NCI-H748 (cell line): Measurements from ENCODE around the gene ARL11.

ENCODE experiments used
- DNase-seq: peaks from one replicate; lab custom pipeline; 2025; ENCODE audit not compliant: unreplicated experiment; lab: John Stamatoyannopoulos, UW

ARL11 gene

DNA sequence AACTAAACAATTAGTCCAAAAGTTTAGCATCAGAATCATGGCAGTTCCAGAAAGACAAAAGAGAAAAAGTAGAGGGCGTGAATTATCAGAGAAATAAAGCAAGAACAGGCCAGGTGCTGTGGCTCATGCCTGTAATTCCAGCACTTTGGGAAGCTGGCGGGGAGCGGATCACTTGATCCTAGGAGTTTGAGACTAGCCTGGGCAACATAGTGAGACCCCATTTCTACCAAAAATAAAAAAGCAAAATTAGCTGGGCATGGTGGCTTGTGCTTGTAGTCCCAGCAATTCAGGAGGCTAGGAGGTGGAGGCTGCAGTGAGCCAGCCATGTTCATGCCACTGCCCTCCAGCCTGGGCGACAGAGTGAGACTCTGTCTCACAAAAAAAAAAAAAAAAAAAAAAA lies 18.4 kb downstream of the ARL11 start:
- DNase-seq, result no peak

DNA sequence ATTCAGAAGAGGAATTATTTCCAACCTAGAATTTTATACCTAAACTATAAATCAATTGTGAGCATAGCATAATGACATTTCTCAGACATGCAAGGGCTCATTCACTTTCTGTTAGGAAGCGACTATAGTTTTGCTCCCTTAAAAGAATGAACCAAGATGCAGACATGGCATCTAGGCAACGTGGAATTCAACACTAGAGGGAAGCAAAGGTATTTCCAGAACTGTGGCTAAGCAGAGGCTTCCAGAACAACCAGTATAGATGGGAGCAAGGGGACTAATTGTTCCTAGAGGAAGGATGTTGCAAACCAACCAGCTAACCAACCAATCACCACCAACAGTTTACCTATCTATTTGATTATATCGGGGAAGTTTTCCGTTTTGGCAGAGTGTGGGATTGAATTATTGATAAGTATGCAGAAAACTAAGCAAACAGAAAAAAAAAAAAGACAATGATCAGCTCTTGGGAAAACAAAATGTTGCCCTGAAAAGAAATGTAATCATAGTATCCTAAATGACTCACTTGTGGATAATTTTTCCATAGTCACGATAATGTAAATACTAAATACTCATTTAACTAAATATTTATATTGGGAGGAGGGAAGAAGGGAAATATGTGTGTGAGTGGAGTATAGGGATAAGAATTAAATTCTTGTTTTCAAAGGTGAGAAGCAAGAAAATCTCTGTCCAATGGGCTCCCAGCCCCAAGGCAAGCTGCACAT lies 21.1 kb downstream of the ARL11 start:
- peak; percentile 7 for DNase-seq

DNA sequence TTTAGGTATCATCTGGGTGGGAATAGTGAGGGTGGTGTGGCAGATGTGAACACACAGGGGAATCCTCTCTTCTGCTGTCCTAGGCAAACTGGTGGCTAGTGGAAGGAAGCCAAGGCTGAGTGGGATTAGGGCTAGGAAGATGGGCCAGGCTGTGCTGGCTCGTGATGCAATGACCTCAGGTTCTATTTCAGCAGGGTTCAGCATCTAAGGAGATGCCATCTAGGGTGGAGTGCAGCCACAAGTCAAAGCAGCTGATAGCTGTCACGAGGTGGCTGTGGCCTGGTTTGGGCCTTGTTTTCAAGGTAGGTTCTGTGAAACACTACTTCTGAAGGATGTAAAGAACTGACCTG lies 21.6 kb downstream of the ARL11 start:
- no peak for DNase-seq

DNA sequence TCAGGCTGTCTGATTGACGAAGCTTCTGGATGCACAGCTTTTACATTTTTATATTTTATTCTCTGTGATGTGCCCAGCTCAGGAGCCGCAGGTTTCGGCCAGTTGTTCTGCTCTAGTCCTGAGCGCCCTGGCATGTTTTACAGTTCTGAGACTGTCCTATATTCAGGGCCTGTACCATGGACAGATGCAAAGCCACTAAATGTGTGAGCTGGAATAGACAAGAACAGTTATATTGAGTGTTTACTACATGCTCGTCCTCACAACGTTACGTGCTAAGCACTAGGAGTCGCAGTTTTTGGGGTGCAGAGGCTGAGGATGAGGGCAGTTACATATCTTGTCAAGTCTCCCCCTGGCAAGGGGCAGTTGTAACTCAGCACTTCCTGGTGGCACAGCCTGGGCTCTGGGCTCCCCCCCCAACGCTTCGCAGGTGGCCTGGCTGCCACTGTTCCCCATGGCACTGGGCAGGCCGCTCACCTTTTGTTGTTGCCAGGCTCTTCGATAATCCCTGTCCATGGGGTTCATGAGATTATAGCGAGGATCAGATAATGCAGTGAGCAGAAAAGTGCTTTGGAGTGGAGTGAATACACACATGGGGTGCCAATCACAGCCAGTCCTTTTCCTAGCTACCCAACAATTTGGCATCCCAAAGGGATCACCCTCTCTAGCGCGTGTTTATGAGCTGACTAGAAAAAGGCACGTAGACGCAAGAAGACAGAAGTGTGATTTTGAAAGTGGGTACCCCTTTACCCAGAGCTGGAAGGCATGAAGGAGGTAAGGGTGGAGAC lies 23.5 kb downstream of the ARL11 start:
- DNase-seq, result no peak

DNA sequence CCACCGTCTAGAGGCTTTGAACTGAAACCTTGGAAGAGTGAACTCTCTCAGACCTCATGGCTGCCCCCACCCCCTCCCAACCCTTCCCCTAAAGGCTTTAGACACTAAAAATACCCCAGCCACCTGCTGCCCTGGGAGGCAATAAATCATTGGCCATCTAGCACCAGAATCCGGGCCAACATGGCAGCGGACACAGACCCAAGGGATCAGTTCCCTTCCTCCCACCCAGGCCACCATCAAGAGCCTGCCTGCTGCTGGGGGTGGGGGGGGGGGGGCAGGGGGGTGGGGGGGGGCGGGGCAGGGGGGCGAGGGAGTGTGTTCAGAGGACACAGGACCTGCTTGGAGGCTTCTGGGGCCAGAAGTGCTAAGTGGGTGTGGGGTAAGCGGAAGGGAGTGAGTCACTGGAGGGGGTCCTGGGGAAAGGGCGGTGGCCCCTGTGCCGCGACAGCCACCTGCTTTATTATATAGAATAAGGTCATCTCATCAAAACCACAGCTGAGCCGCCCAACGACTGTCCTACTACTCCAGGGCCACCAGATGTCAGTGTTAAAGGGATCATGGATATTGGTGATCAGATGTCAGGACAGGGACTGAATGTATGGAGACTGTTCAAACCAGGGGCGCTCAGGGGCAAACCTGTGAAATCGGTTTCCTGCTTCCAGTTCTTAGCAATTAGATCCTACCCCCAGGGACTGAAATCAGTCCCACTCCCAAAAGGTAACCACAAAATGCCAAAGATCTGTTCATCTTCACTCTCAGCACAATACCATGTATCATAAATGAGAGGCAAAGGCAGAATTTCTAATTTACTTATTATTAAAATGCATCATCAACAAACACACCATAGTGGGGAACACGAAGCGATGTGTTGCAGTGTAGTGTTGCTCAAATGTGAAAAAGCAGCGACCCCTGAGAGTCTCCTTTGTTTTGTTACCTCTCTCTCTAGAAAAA lies 24.3 kb downstream of the ARL11 start:
- DNase-seq, result peak; percentile 84

DNA sequence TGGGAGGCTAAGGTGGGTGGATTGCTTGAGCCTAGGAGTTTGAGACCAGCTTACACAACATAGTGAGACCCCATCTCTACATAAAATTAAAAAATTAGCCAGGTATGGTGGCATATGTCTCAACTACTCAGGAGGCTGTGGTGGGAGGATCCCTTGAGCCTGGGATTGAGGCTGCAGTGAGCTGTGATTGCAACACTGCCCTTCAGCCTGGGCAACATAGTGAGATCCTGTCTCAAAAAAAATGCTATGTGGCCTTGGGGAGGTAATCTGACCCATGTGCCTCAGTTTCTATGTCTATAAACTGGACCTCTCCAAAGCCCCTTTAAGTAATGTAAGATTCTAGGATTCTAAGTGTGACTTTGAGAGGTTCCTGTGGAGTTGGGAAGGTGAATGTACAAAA lies 25.2 kb downstream of the ARL11 start:
- DNase-seq, result no peak

DNA sequence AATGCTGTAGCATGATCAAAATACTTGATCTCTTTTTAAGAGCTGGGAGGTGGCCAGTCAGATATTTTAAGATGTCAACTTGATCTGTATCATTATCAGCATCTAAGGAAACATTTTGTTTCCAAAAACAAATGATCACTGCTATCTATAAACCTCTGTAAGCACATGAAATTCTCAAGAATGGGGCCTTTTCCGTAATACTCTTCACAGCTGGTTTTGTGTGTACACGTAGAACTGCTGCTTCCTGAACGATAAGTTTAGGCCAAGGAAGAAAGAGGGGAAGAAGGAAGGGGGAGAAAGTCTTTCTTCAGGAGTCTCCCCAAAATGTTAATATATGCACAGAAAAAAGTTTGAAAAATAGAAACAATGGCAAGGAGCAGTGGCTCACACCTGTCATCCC lies 25.7 kb downstream of the ARL11 start:
- no peak for DNase-seq

DNA sequence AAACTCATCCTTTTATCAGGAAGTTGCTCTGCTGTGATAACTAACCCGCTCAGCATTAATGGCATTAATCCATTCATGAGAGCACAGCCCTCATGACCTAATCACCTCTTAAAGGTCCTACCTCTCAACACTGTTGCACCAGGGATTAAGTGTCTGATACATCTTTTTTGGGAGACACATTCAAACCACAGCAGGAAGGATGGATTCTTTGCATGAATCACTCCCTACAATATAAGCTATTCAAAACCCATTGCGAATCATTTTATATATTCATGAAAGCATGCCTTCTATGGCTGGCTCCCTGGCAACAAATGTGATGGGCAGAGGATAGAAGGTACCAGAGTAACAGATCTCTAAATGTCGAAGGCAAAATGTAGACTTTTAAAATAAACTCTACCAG lies 27.6 kb downstream of the ARL11 start:
- no peak for DNase-seq

DNA sequence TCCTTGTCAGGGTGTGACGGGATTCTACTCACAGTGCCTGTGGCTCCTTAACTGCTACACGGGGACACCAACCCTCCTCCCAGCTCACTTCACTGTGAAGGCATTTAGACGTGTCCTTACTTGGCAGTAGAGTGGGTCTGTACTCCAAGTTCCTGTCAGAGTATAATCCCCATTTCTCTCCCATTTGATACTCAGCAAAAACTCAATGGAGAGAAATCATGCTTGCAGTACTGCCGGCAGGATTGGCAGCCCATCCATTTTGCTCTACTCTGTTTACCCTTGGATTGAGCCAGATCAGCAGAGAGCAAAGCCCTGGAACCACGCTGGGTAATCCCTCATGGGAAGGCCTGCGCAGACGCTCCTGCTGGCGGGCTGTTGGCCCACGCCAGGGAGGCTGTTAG lies 28.9 kb downstream of the ARL11 start:
- no peak for DNase-seq

DNA sequence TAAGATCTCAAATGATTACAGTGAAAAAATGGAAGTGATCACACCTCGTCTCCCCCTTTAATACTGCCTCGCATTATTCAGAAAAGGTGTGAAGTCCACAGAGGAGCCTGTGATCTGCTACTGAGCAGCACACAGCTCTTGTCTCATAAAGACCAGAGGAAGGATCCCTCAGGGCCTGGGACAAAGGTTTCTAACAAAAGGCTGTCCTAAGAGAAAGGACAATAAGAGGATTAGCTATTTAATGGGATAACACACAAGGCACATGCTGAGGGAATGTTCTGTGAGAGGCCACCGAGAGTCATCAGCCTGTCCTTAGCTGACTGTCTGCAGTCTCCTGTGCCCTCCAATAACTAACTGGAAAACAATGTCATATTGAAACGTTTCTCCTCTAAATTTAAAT lies 36.3 kb downstream of the ARL11 start:
- DNase-seq, result no peak

DNA sequence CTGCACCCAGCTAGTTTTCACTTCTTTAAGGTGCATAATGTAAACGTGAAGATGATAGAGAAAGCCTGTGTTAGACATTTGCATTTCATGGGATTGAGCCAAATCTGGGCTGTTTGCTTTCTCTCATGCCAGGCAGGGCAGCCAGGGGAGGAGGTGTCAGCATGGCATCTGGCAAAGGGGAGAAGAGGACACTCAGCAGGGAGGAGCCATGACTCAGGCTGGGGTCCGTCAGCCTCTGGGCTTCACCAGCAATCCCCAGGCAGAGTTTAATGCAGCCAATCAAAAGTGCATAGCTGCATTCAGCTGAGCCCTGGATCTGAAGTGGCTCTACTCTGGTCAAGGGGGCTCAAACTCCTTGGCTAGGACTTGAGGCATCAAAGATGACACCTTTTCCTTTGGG lies 39.5 kb downstream of the ARL11 start:
- no peak for DNase-seq

DNA sequence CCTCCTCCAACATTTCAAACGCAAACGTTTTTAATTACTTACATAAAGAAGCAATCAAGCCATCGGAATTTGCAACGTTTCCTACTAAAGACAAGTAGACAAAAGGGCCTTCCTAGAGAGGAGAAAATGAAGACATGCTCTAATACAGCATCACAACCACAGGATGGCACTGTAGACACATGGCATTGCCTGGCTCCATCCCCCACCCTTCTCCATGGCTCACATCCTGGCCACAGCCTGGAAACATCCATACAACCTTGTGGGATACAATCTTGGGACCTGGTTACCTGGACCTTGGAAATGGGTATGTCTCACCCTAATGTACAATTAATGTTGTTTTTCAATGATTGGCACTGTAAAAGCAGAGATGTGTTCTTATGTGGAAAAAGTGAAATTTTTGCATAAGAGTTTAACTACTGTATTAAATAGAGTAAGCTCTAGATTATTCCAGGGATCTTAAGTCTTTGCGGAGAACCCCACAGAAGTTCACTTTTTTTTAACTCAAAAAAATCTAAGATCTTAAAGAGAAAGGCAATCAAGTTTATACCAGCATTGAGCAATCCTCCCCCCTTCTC lies 41.5 kb downstream of the ARL11 start:
- DNase-seq, result peak; percentile 77

DNA sequence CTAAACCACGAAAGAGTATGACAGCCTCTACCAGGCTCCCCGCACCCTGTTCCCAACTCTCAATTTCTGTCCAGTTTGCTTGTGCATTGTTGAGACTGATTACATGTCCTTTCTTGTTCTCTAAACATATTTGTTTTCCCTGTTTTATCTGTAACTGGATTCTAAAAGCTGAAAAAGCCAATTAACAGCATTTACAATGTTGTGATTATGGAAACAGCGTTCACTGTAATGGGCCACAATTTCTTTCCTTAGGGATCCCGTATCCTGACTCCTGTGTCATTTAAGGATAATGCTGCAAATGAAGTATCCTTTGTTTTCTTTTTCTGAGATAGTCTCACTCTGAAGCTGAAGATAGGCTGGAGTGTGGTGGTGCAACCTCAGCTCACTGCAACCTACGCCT lies 42.5 kb downstream of the ARL11 start:
- DNase-seq, result no peak

DNA sequence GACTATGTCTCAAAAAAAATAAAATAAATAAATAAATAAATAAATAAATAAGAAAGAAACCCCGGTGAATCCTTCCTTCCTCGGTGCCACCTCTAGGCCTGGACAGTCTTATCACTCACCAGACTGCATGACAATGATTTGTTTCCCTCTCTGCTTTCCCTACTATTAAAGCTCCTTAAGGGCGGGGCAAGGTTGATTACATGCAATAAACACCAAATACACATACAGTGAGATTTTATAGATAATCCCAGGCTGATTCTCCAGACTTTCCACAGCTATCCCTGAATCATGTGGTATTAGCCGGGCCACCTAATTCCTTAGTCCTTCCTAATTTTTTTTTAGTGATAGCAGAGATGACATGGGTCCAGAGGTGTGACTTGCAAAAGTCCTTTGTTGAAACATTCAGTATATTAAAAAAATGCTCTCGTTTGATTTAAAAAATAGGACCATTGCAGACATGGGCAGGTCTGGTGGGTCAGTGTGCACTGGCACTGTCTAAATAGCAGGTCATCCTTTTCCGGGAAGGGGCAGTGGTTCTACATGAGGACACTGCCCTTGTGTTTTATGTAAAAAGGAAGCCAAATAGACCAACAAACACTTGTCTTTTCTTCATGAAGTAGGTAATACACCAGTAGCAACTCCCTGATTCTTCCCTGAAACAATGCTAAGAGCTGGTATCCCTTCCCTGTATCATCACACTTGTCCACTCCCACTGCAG lies 48.4 kb downstream of the ARL11 start:
- DNase-seq, result no peak

DNA sequence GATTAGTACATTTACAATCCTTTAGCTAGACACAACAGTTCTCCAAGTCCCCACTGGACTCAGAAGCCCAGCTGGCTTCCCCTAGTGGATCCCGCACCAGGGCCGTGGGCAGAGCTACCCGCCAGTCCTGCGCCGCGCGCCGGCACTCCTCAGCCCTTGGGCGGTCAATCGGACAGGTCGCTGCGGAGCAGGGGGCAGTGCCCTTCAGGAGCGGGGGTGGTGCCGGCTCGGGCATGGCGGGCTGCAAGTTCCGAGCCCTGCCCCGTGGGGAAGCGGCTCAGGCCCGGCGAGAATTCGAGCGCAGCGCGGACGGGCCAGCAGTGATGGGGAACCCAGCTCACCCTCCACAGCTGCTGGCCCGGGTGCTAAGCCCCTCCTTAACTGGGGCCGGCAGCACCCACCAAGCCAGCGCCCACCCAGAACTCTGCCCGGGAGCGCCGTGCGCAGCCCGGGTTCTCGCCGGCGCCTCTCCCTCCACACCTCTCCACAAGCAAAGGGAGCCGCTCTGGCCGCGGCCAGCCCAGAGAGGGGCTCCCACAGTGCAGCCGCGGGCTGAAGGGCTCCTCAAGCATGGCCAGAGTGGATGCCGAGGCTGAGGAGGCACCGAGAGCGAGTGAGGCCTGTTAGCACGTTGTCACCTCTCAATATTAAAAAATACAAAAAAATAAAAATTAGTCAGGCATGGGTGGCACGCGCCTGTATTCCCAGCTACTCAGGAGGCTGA lies 50.0 kb downstream of the ARL11 start:
- no peak for DNase-seq

DNA sequence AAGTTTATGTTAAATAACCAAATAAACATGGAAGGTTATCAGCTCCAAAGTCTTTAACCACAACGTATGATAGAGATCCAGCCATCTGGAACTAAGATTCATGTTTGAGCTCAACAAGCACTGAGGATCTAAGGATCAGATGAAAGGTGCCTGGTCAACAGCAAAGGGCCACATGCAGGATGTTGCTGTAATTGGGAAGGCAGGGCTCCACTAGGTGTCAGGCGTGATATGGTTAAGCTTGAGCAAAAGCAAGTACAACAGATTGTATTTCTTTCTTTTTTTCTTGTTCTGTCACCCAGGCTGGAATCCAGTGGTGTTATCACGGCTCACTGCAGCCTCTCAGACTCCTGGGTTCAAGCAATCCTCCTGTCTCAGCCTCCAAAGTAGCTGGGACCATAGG lies 50.9 kb downstream of the ARL11 start:
- peak; percentile 6 for DNase-seq

DNA sequence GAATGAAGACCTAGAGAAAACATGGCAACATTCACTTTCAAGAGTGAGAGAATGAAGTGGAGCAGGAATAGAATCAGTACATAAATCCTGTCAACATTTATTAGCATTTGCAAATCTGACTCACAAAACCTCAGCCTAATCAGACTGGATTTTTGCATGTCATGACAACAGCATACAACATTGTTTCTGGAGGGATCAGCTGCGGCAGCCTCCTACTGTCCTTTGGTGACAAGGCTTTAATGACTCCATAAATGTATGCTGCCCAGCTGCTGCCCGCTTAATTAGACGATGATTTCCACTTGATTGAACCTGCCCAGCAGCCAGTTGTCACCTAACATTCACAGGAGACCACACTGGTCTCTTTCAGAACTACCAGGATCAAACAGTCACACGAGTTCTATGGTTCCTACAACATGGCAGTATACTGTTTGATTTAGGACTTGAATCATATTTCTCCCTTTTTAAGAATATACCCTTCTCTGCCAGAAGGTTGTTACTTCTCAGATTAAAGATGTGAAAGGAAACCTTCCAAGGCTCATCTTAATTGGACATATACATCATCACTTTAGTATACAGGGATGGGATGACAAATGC lies 53.6 kb downstream of the ARL11 start:
- peak; percentile 76 for DNase-seq
